HCT116 (cell line): ENCODE results near the gene MTHFR. TPM values are rescaled to one million over a fixed set of nuclear protein-coding genes. Genes with fewer than 3 reads are reported as not detected.

Experiments
- ATAC-seq: fragments of 200-7000 bp; cut with Tn5 transposase; 2 replicates; pipeline ENCODE4 v1.9.1; 2020; ENCODE audit warnings: mild to moderate bottlenecking, moderate library complexity
- BruUV-seq: library from RNA; stranded (reverse); fragments of 400-500 nt; replicated peaks from 2 replicates; lab custom pipeline; 2021; lab: Mats Ljungman, UMichigan
- CTCF ChIA-PET: fragments of 300-600 bp; sonication (Branson Sonifier 250); formaldehyde crosslinking; loops from one replicate; lab custom pipeline; 2021; ENCODE audit warnings: antibody characterized with exemption; lab: Charles Lee
- POLR2A ChIA-PET: fragments of 300-600, 350-600 bp; sonication (Branson Sonifier 250); formaldehyde crosslinking; loops from one replicate; lab custom pipeline; 2021; ENCODE audit warnings: antibody characterized with exemption; lab: Charles Lee
- RAD21 ChIA-PET, 2 experiments: fragments of 300-600 bp; sonication (Branson Sonifier 250); formaldehyde crosslinking; loops; one replicate each; lab custom pipeline; 2023; ENCODE audit warnings: low total read pairs in 2 of 2; ENCODE audit not compliant: uncharacterized antibody in 2 of 2, unreplicated experiment in 2 of 2, low non-redundant PET in 1 of 2; lab: Charles Lee
- DNase-seq: peaks from one replicate; pipeline ENCODE4 v3.0.0-alpha.2; 2010; ENCODE audit warnings: low read depth, low spot score
- H2AFZ ChIP-seq: fragments of 200-600 bp; shearing (Covaris generic), sonication (generic); 2 replicates; pipeline ENCODE4 v1.6.1; 2017; ENCODE audit warnings: low read depth, mixed run types, mixed read lengths, antibody characterized with exemption, low read length; ENCODE audit not compliant: poor library complexity, severe bottlenecking
- H3K27ac ChIP-seq: 2 replicates; pipeline ENCODE4 v1.5.1; 2012; ENCODE audit warnings: low read depth, low read length
- H3K27me3 ChIP-seq: fragments of 200-600 bp; sonication (generic); 2 replicates; pipeline ENCODE4 v1.6.1; 2016; ENCODE audit warnings: mixed run types, low read length, mixed read lengths; ENCODE audit not compliant: insufficient read depth
- H3K36me3 ChIP-seq, 2 experiments: fragments of 200-500 bp in 1 of 2; fragments of 200-600 bp in 1 of 2; sonication (Bioruptor generic) in 1 of 2; sonication (generic) in 1 of 2; 2 replicates each; pipeline versions ENCODE4 v1.5.1 to v1.6.1; 2014 to 2016; ENCODE audit warnings: low read length in 2 of 2, inconsistent platforms in 1 of 2, mixed read lengths in 1 of 2, mixed run types in 1 of 2; ENCODE audit not compliant: insufficient read depth in 2 of 2, control insufficient read depth in 1 of 2
- H3K4me1 ChIP-seq, 2 experiments: fragments of 200-600 bp in 1 of 2; sonication (generic) in 1 of 2; 2 replicates each; pipeline versions ENCODE4 v1.5.1 to v1.6.1; 2012 to 2017; ENCODE audit warnings: low read length in 2 of 2, inconsistent platforms in 1 of 2, mild to moderate bottlenecking in 1 of 2, mixed read lengths in 1 of 2, mixed run types in 1 of 2, moderate library complexity in 1 of 2; ENCODE audit not compliant: insufficient read depth in 2 of 2, control insufficient read depth in 1 of 2
- H3K4me2 ChIP-seq: fragments of 200-600 bp; sonication (generic); 2 replicates; pipeline ENCODE4 v1.6.1; 2017; ENCODE audit warnings: mixed run types, low read length, mixed read lengths
- H3K4me3 ChIP-seq, 2 experiments: fragments of 200-600 bp in 1 of 2; sonication (generic) in 1 of 2; replicated peaks in 1 of 2; 2 replicates each; pipeline ENCODE4 v1.5.1; 2011 to 2016; ENCODE audit warnings: low read length in 2 of 2, control low read depth in 1 of 2, low read depth in 1 of 2, mild to moderate bottlenecking in 1 of 2, mixed read lengths in 1 of 2, mixed run types in 1 of 2
- H3K79me2 ChIP-seq: fragments of 200-600 bp; sonication (generic); 2 replicates; pipeline ENCODE4 v1.6.1; 2017; ENCODE audit warnings: mild to moderate bottlenecking, mixed run types, low read length, moderate library complexity, mixed read lengths; ENCODE audit not compliant: insufficient read depth
- H3K9ac ChIP-seq: fragments of 200-600 bp; sonication (generic); 2 replicates; pipeline ENCODE4 v1.6.1; 2016; ENCODE audit warnings: low read length, mixed read lengths
- H3K9me2 ChIP-seq: fragments of 200-600 bp; sonication (generic), shearing (Covaris generic); 2 replicates; pipeline ENCODE4 v1.6.1; 2017; ENCODE audit warnings: mixed run types, mild to moderate bottlenecking, moderate library complexity; ENCODE audit not compliant: insufficient read depth
- H3K9me3 ChIP-seq, 2 experiments: fragments of 200-500 bp in 1 of 2; fragments of 200-600 bp in 1 of 2; sonication (Bioruptor generic) in 1 of 2; sonication (generic) in 1 of 2; 2 replicates each; pipeline ENCODE4 v1.6.1; 2014 to 2017; ENCODE audit warnings: low read length in 2 of 2, mixed read lengths in 2 of 2, inconsistent platforms in 1 of 2, low read depth in 1 of 2, mild to moderate bottlenecking in 1 of 2, mixed run types in 1 of 2, moderate library complexity in 1 of 2; ENCODE audit not compliant: control insufficient read depth in 1 of 2, insufficient read depth in 1 of 2
- H4K20me1 ChIP-seq: fragments of 200-600 bp; sonication (generic), shearing (Covaris generic); 2 replicates; pipeline ENCODE4 v1.6.1; 2017; ENCODE audit warnings: mixed run types, mild to moderate bottlenecking, moderate library complexity; ENCODE audit not compliant: insufficient read depth
- ATF3 ChIP-seq: IDR thresholded peaks from 2 replicates; pipeline ENCODE4 v1.6.1; 2012
- CTCF ChIP-seq, 3 experiments: fragments of 200-600 bp in 1 of 3; sonication (generic) in 1 of 3; IDR thresholded peaks in 2 of 3; conservative IDR thresholded peaks in 1 of 3; 2 replicates each; pipeline ENCODE4 v1.5.1; 2012 to 2017; ENCODE audit warnings: low read depth in 2 of 3, low read length in 2 of 3, antibody characterized with exemption in 1 of 3, borderline replicate concordance in 1 of 3, control low read depth in 1 of 3, mild to moderate bottlenecking in 1 of 3, mixed read lengths in 1 of 3, mixed run types in 1 of 3, moderate library complexity in 1 of 3; ENCODE audit not compliant: insufficient read depth in 1 of 3
- ELF1 ChIP-seq: IDR thresholded peaks from 2 replicates; pipeline ENCODE4 v1.6.1; 2012; ENCODE audit warnings: low read depth, borderline replicate concordance
- EZH2 ChIP-seq: fragments of 200-600 bp; sonication (generic); IDR thresholded peaks from 2 replicates; pipeline ENCODE4 v1.6.1; 2017; ENCODE audit warnings: antibody characterized with exemption, mixed run types
- EZH2phosphoT487 ChIP-seq: fragments of 200-600 bp; IDR thresholded peaks from 2 replicates; pipeline ENCODE4 v1.6.1; 2018; ENCODE audit warnings: antibody characterized with exemption, borderline replicate concordance
- FOSL1 ChIP-seq: IDR thresholded peaks from 2 replicates; pipeline ENCODE4 v1.6.1; 2012; ENCODE audit warnings: low read depth
- MAX ChIP-seq: IDR thresholded peaks from 2 replicates; pipeline ENCODE4 v1.6.1; 2012
- POLR2A ChIP-seq: IDR thresholded peaks from 2 replicates; pipeline ENCODE4 v1.7.0; 2011; ENCODE audit warnings: borderline replicate concordance; ENCODE audit not compliant: insufficient read depth, insufficient read length; ENCODE audit errors: extremely low read depth
- RAD21 ChIP-seq: IDR thresholded peaks from 2 replicates; pipeline ENCODE4 v1.6.1; 2012; ENCODE audit warnings: low read depth, mild to moderate bottlenecking
- REST ChIP-seq: IDR thresholded peaks from 2 replicates; pipeline ENCODE4 v1.6.1; 2012; ENCODE audit warnings: low read depth
- SP1 ChIP-seq: IDR thresholded peaks from 2 replicates; pipeline ENCODE4 v1.6.1; 2012; ENCODE audit warnings: low read depth
- SRF ChIP-seq: IDR thresholded peaks from 2 replicates; pipeline ENCODE4 v1.6.1; 2012; ENCODE audit warnings: low read depth
- TCF7L2 ChIP-seq: IDR thresholded peaks from 2 replicates; pipeline ENCODE4 v1.7.0; 2011; ENCODE audit warnings: borderline replicate concordance, inconsistent platforms; ENCODE audit not compliant: insufficient read depth, insufficient read length; ENCODE audit errors: extremely low read depth
- YY1 ChIP-seq: IDR thresholded peaks from 2 replicates; pipeline ENCODE4 v1.6.1; 2011; ENCODE audit warnings: low read length, low read depth, moderate library complexity, mild to moderate bottlenecking; ENCODE audit not compliant: insufficient replicate concordance; ENCODE audit errors: extremely low read depth
- ZBTB33 ChIP-seq: IDR thresholded peaks from 2 replicates; pipeline ENCODE4 v1.6.1; 2011; ENCODE audit warnings: mild to moderate bottlenecking, low read length, moderate library complexity; ENCODE audit not compliant: insufficient replicate concordance; ENCODE audit errors: extremely low read depth
- ZFX ChIP-seq: fragments of 450-650 bp; IDR thresholded peaks from 2 replicates; pipeline ENCODE4 v1.6.1; 2017
- ZNF274 ChIP-seq: fragments of 200-500 bp; sonication (Bioruptor generic); IDR thresholded peaks from 2 replicates; pipeline ENCODE4 v1.6.1; 2014; ENCODE audit warnings: mild to moderate bottlenecking, low read depth, low read length, inconsistent platforms
- intact Hi-C: fragments of 100-400 bp; cut with micrococcal nuclease; formaldehyde crosslinking; loops from 2 replicates; pipeline ENCODE4 v1.10.0; 2022
- total RNA-seq: library from RNA; stranded (reverse); gene quantifications from one replicate; pipeline ENCODE4 v1.2.1, GENCODE V29; 2021; ENCODE audit not compliant: unreplicated experiment

Gene MTHFR
- total RNA-seq, 1 experiment from 2014 or later: 20.9 TPM

GRCh38 chr1:11789126-11790067, 16.4 kb downstream of the MTHFR start:
- no peaks in the 10 kb centered on the region for H3K9me2 ChIP-seq
- ChIA-PET RAD21 (no interaction called here), CTCF (interaction anchor here (0.6 kb wide), 1 partner anchor 423 kb away, joined by 10 read pairs; no protein-coding TSS in a partner anchor), POLR2A (no interaction called here)
- H3K9ac ChIP-seq: peak overlapping the region; percentile 50; the same call in 1 of the 2 replicates
- no peaks in the 10 kb centered on the region for H3K79me2 ChIP-seq
- no peak overlapping the region for H3K4me3 ChIP-seq
- ATAC-seq: no peak
- no peak for DNase-seq
- no peak overlapping the region for H2AFZ ChIP-seq
- BruUV-seq: no TSS peak
- no peaks in the 10 kb centered on the region for H3K36me3 ChIP-seq
- no peaks in the 10 kb centered on the region for H3K9me3 ChIP-seq
- H3K4me1 ChIP-seq: peaks cover 37 to 79% of the 10 kb centered on the region in 2 experiments
- H3K27ac ChIP-seq: peak overlapping the region; percentile 37; the same call in 1 of the 2 replicates
- no peaks in the 10 kb centered on the region for H4K20me1 ChIP-seq
- intact Hi-C loops: no loop called here
- H3K27me3 ChIP-seq: no peaks in the 10 kb centered on the region
- no peak overlapping the region for H3K4me2 ChIP-seq
- TF ChIP-seq ELF1 (no peak), SP1 (no peak), FOSL1 (no peak), SRF (no peak), ATF3 (no peak), ZFX (no peak), EZH2phosphoT487 (no peak), ZBTB33 (no peak), ZNF274 (no peak), CTCF (IDR thresholded peaks at IDR 0.05 in 2 of 3, conservative IDR thresholded peaks at IDR 0.05 in 1 of 3; ENCODE audit: borderline replicate concordance in 1 of 3, insufficient read depth in 1 of 3, low read depth in 2 of 3, low read length in 2 of 3) (no peak), POLR2A (no peak), RAD21 (no peak), MAX (no peak), TCF7L2 (no peak), YY1 (no peak), EZH2 (no peak), REST (no peak)
